HepG2 (cell line): ENCODE measurements around the gene SELENOH. TPM values are rescaled to one million over a fixed set of nuclear protein-coding genes. Genes with fewer than 3 reads are reported as not detected.

Experiments
- ARNTL ChIP-seq: sonication (generic); formaldehyde crosslinking; IDR thresholded peaks from 2 replicates; pipeline ENCODE4 v1.4.0; 2020; ENCODE audit warnings: mild to moderate bottlenecking, missing genetic modification reagents
- BCL3 ChIP-seq: sonication (generic); formaldehyde crosslinking; IDR thresholded peaks from 2 replicates; pipeline ENCODE4 v1.5.1; 2020; ENCODE audit warnings: mild to moderate bottlenecking, missing genetic modification reagents, moderate library complexity
- GFI1 ChIP-seq: sonication (generic); formaldehyde crosslinking; IDR thresholded peaks from 2 replicates; pipeline ENCODE4 v1.5.0; 2020; ENCODE audit warnings: missing genetic modification reagents, mild to moderate bottlenecking, borderline replicate concordance
- HDAC6 ChIP-seq: fragments of 200-600 bp; sonication (generic); IDR thresholded peaks from 2 replicates; pipeline ENCODE4 v1.7.0; 2017; ENCODE audit warnings: mild to moderate bottlenecking, antibody characterized with exemption, low read length, low read depth
- HMG20B ChIP-seq: conservative IDR thresholded peaks from 2 replicates; pipeline ENCODE4 v1.6.1; 2016; ENCODE audit warnings: missing genetic modification reagents, missing compliant biosample characterization
- MBD4 ChIP-seq: IDR thresholded peaks from 2 replicates; pipeline ENCODE4 v1.6.1; 2012; ENCODE audit warnings: low read length, inconsistent platforms, borderline replicate concordance
- MEIS2 ChIP-seq: sonication (generic); formaldehyde crosslinking; IDR thresholded peaks from 2 replicates; pipeline ENCODE4 v1.9.0; 2021; ENCODE audit warnings: mild to moderate bottlenecking, missing genetic modification reagents
- MTF1 ChIP-seq: sonication (generic); formaldehyde crosslinking; IDR thresholded peaks from 2 replicates; pipeline ENCODE4 v1.5.0; 2020; ENCODE audit warnings: missing genetic modification reagents
- NCOR1 ChIP-seq: fragments of 200-600 bp; sonication (generic); IDR thresholded peaks from 2 replicates; pipeline ENCODE4 v1.7.0; 2017; ENCODE audit warnings: antibody characterized with exemption, low read length, borderline replicate concordance
- POGZ ChIP-seq: sonication (generic); formaldehyde crosslinking; IDR thresholded peaks from 2 replicates; pipeline ENCODE4 v1.4.0; 2020; ENCODE audit warnings: mild to moderate bottlenecking, missing genetic modification reagents
- RNF2 ChIP-seq: fragments of 450-650 bp; conservative IDR thresholded peaks from 2 replicates; pipeline ENCODE4 v1.6.1; 2016; ENCODE audit warnings: low read depth
- SOX6 ChIP-seq, 2 experiments: fragments of 450-650 bp in 1 of 2; sonication (generic) in 1 of 2; formaldehyde crosslinking in 1 of 2; IDR thresholded peaks; 2 replicates each; pipeline versions ENCODE4 v1.4.0 to v1.6.1; 2017 to 2020; ENCODE audit warnings: antibody characterized with exemption in 1 of 2, mild to moderate bottlenecking in 1 of 2, missing genetic modification reagents in 1 of 2
- ZBTB33 ChIP-seq: sonication (generic); formaldehyde crosslinking; IDR thresholded peaks from 2 replicates; pipeline ENCODE4 v1.4.0; 2020; ENCODE audit warnings: missing genetic modification reagents
- ZKSCAN8 ChIP-seq: IDR thresholded peaks from 2 replicates; pipeline ENCODE4 v1.6.1; 2016; ENCODE audit warnings: borderline replicate concordance, missing genetic modification reagents, missing compliant biosample characterization
- ZNF124 ChIP-seq: sonication (generic); formaldehyde crosslinking; IDR thresholded peaks from 2 replicates; pipeline ENCODE4 v1.4.0; 2020; ENCODE audit warnings: missing genetic modification reagents
- ZNF17 ChIP-seq: sonication (generic); formaldehyde crosslinking; IDR thresholded peaks from 2 replicates; pipeline ENCODE4 v1.5.0; 2020; ENCODE audit warnings: mild to moderate bottlenecking, missing genetic modification reagents
- ZNF317 ChIP-seq: sonication (generic); formaldehyde crosslinking; IDR thresholded peaks from 2 replicates; pipeline ENCODE4 v1.5.0; 2020; ENCODE audit warnings: mild to moderate bottlenecking, missing genetic modification reagents
- ZNF614 ChIP-seq: IDR thresholded peaks from 2 replicates; pipeline ENCODE4 v1.6.1; 2018; ENCODE audit warnings: missing biosample characterization, missing genetic modification reagents, inconsistent platforms, borderline replicate concordance
- ZNF619 ChIP-seq: sonication (generic); formaldehyde crosslinking; IDR thresholded peaks from 2 replicates; pipeline ENCODE4 v1.4.0; 2020; ENCODE audit warnings: mild to moderate bottlenecking, missing genetic modification reagents
- ZNF670 ChIP-seq: sonication (generic); formaldehyde crosslinking; IDR thresholded peaks from 2 replicates; pipeline ENCODE4 v1.8.0; 2022; ENCODE audit warnings: mild to moderate bottlenecking, missing genetic modification reagents, borderline replicate concordance
- ZNF780A ChIP-seq: sonication (generic); formaldehyde crosslinking; IDR thresholded peaks from 2 replicates; pipeline ENCODE4 v1.8.0; 2022; ENCODE audit warnings: mild to moderate bottlenecking, missing genetic modification reagents, moderate library complexity
- polyA plus RNA-seq, 8 experiments: library from polyadenylated mRNA; depleted of rRNA in 3 of 8; stranded (reverse) in 7 of 8; unstranded in 1 of 8; fragments of >200 nt; fragmentation: Illumina TruSeq in 4 of 8; extraction: Trizol in 4 of 8; gene quantifications; 2 replicates each; pipeline versions ENCODE4 v1.2.1 to v1.2.3, GENCODE V29; 2011 to 2016; ENCODE audit warnings: low read depth in 4 of 8, missing spikeins in 1 of 8, mixed read lengths in 1 of 8; ENCODE audit not compliant: insufficient read depth in 1 of 8
- total RNA-seq, 5 experiments: library from RNA; depleted of rRNA; stranded (reverse); fragments of >200 nt; fragmentation: Illumina TruSeq; extraction: Trizol; gene quantifications; 2 replicates each; pipeline ENCODE4 v1.2.3, GENCODE V29; 2016; ENCODE audit warnings: low read depth in 1 of 5

SELENOH gene
- total and polyA plus RNA-seq, 2 of the 13 experiments (the other 11 are each of a cell fraction or from before 2014, with no cell fraction given) = 27.2 to 77.4 TPM

DNA sequence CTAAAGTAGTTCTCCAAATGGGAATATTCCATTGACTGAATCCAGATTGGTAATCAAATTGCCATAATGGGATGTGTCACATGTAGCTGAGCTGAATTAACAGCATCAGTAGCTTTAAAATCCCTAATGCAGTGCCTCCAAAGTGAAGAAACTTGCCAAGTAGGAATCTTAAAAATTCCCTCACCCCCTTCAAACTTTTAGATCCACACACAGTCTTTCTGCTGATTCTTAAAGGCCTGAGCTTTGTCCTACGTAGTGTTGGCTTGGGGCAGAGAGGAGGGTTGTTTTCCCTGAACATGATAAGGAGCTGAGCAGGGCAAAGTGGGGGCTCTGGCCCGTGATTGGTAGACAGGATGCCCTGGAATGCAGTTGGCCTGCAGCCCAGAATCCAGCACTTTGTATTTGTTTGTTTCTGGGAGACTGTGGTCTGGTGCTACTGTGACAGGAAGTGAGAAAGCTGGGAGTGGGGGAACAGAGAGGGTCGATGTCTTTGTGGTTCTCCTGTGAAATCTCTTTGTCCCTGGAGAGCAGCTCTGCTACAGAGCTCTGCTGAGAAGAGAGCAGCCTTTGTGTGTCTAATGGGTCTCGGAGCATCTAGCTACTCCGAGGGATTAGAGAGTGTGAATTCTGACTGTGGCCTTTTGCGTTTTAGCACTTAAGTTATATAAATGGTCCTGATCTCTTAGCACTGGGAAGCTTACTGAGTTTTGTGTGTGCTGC, 37.2 kb downstream of the SELENOH start (continued):
- no peak for TF ChIP-seq ZNF17 (CRISPR knock-in tag)
- peak; percentile 53; the same call in 1 of the 2 replicates for TF ChIP-seq MBD4
- peak; percentile 73 for TF ChIP-seq MEIS2 (CRISPR knock-in tag)
- TF ChIP-seq RNF2 = no peak
- no peak for TF ChIP-seq SOX6 (IDR thresholded peaks at IDR 0.05)
- peak; percentile 95 for TF ChIP-seq SOX6 (CRISPR knock-in tag; IDR thresholded peaks at IDR 0.05)
- TF ChIP-seq ZKSCAN8 (CRISPR knock-in tag) = 0 out of 2 replicates have a peak, but pooled peaks have one; percentile 24
- TF ChIP-seq HDAC6 = no peak
- peak; percentile 76 for TF ChIP-seq ARNTL
- no peak; the same call in 1 of the 2 replicates for TF ChIP-seq ZNF317
- TF ChIP-seq ZNF614 (CRISPR knock-in tag) = peak; percentile 72; the same call in 1 of the 2 replicates
- peak; percentile 90 for TF ChIP-seq NCOR1
- peak; percentile 81 for TF ChIP-seq ZNF124 (CRISPR knock-in tag)
- no peak for TF ChIP-seq MTF1 (CRISPR knock-in tag)
- no peak for TF ChIP-seq BCL3 (CRISPR knock-in tag)
- 0 out of 2 replicates have a peak, but pooled peaks have one; percentile 46 for TF ChIP-seq ZNF780A
- peak; percentile 79; the same call in 1 of the 2 replicates for TF ChIP-seq HMG20B (CRISPR knock-in tag)
- TF ChIP-seq POGZ (CRISPR knock-in tag) = peak; percentile 67
- TF ChIP-seq GFI1 (CRISPR knock-in tag) = peak; percentile 76
- TF ChIP-seq ZBTB33 = peak; percentile 31; the same call in 1 of the 2 replicates
- peak; percentile 67; the same call in 1 of the 2 replicates for TF ChIP-seq ZNF670 (CRISPR knock-in tag)
- no peak for TF ChIP-seq ZNF619
